Retinal pigment epithelial cell (primary cell): ENCODE results near the gene GALK1.

Experiments
- DNase-seq: peaks from one replicate; pipeline ENCODE4 v3.0.0-alpha.2; 2010; ENCODE audit warnings: low read depth
- H3K4me3 ChIP-seq: 2 replicates; pipeline ENCODE4 v1.5.1; 2011; ENCODE audit warnings: mild to moderate bottlenecking, low read length, control low read depth, moderate library complexity
- CTCF ChIP-seq: conservative IDR thresholded peaks from 2 replicates; pipeline ENCODE4 v1.5.1; 2011; ENCODE audit warnings: low read depth, low read length, control low read depth, inconsistent platforms

The GALK1 gene

GRCh38 chr17:75719732-75720131 lies 45.3 kb downstream of the GALK1 start:
- TF ChIP-seq CTCF: no peak
- no peak for DNase-seq
- H3K4me3 ChIP-seq: no peak overlapping the region

GRCh38 chr17:75712446-75712845 lies 52.5 kb downstream of the GALK1 start:
- TF ChIP-seq CTCF: no peak
- H3K4me3 ChIP-seq: no peak overlapping the region
- no peak for DNase-seq
